WTC11 (cell line): ENCODE data around the gene VCAN. TPM values are rescaled to one million over a fixed set of nuclear protein-coding genes. Genes with fewer than 3 reads are reported as not detected.

Experiments used
- ATAC-seq: fragments of 200-7000 bp; cut with Tn5 transposase; 2 replicates; pipeline ENCODE4 v1.10.0; 2021; ENCODE audit warnings: mild to moderate bottlenecking, moderate library complexity
- CTCF ChIA-PET: fragments of 300-600 bp; sonication (Branson Sonifier 250); formaldehyde crosslinking; loops from one replicate; lab custom pipeline; 2021; ENCODE audit warnings: antibody characterized with exemption; lab: Charles Lee
- POLR2A ChIA-PET: fragments of 350-600 bp; sonication (Branson Sonifier 250); formaldehyde crosslinking; loops from one replicate; lab custom pipeline; 2021; ENCODE audit warnings: antibody characterized with exemption; lab: Charles Lee
- DNase-seq: peaks from one replicate; pipeline ENCODE4 v3.0.0; 2021; ENCODE audit warnings: low spot score
- H3K27ac Mint-ChIP-seq: 2 replicates; pipeline ENCODE4 v1.8.0; 2021; ENCODE audit warnings: mixed read lengths
- H3K27me3 Mint-ChIP-seq: 2 replicates; pipeline ENCODE4 v1.8.0; 2021; ENCODE audit warnings: low read depth, mild to moderate bottlenecking, moderate library complexity, mixed read lengths
- H3K36me3 Mint-ChIP-seq: 2 replicates; pipeline ENCODE4 v1.8.0; 2021; ENCODE audit warnings: mixed read lengths
- H3K4me1 Mint-ChIP-seq: 2 replicates; pipeline ENCODE4 v1.8.0; 2022; ENCODE audit warnings: mixed read lengths
- H3K4me3 Mint-ChIP-seq: 2 replicates; pipeline ENCODE4 v1.8.0; 2021; ENCODE audit warnings: mild to moderate bottlenecking, moderate library complexity, mixed read lengths
- H3K9me3 Mint-ChIP-seq: 2 replicates; pipeline ENCODE4 v1.8.0; 2021; ENCODE audit warnings: mixed read lengths
- AR ChIP-seq: fragments of 250-450 bp; sonication (Bioruptor Pico); IDR thresholded peaks from 2 replicates; pipeline ENCODE4 v1.9.0; 2021; ENCODE audit warnings: mild to moderate bottlenecking
- ATF6 ChIP-seq: sonication (generic); formaldehyde crosslinking; IDR thresholded peaks from 2 replicates; pipeline ENCODE4 v1.8.1; 2023; ENCODE audit warnings: mild to moderate bottlenecking, missing genetic modification reagents
- CBFB ChIP-seq: sonication (generic); formaldehyde crosslinking; IDR thresholded peaks from 2 replicates; pipeline ENCODE4 v1.8.1; 2022; ENCODE audit warnings: mild to moderate bottlenecking, low read depth, missing genetic modification reagents
- E2F4 ChIP-seq: sonication (generic); formaldehyde crosslinking; IDR thresholded peaks from 2 replicates; pipeline ENCODE4 v1.8.1; 2022; ENCODE audit warnings: low read depth, mild to moderate bottlenecking, moderate library complexity, missing genetic modification reagents, borderline replicate concordance
- E2F5 ChIP-seq: sonication (generic); formaldehyde crosslinking; IDR thresholded peaks from 2 replicates; pipeline ENCODE4 v1.8.1; 2022; ENCODE audit warnings: mild to moderate bottlenecking, moderate library complexity, missing genetic modification reagents
- HMGA2 ChIP-seq: fragments of 250-450 bp; sonication (Bioruptor Pico); IDR thresholded peaks from 2 replicates; pipeline ENCODE4 v1.4.0; 2021; ENCODE audit warnings: mild to moderate bottlenecking, moderate library complexity
- KAT7 ChIP-seq: sonication (generic); formaldehyde crosslinking; IDR thresholded peaks from 2 replicates; pipeline ENCODE4 v1.8.1; 2023; ENCODE audit warnings: missing genetic modification reagents, mild to moderate bottlenecking, borderline replicate concordance
- NFATC4 ChIP-seq: fragments of 250-450 bp; sonication (Bioruptor Pico); IDR thresholded peaks from 2 replicates; pipeline ENCODE4 v1.9.0; 2021; ENCODE audit warnings: mild to moderate bottlenecking
- NFYB ChIP-seq: sonication (generic); formaldehyde crosslinking; conservative IDR thresholded peaks from 2 replicates; pipeline ENCODE4 v1.8.0; 2022; ENCODE audit warnings: low read depth, missing genetic modification reagents
- USF2 ChIP-seq: sonication (generic); formaldehyde crosslinking; IDR thresholded peaks from 2 replicates; pipeline ENCODE4 v1.8.1; 2023; ENCODE audit warnings: mild to moderate bottlenecking, missing genetic modification reagents, moderate library complexity
- ZBTB43 ChIP-seq: sonication (generic); formaldehyde crosslinking; IDR thresholded peaks from 2 replicates; pipeline ENCODE4 v1.8.1; 2023; ENCODE audit warnings: mild to moderate bottlenecking, missing genetic modification reagents
- ZNF423 ChIP-seq: fragments of 250-450 bp; sonication (Bioruptor Pico); IDR thresholded peaks from 2 replicates; pipeline ENCODE4 v2.1.2; 2022; ENCODE audit warnings: mild to moderate bottlenecking, moderate library complexity
- ZNF512 ChIP-seq: sonication (generic); formaldehyde crosslinking; IDR thresholded peaks from 2 replicates; pipeline ENCODE4 v1.8.1; 2022; ENCODE audit warnings: missing genetic modification reagents, borderline replicate concordance
- ZSCAN18 ChIP-seq: fragments of 250-450 bp; sonication (Bioruptor Pico); IDR thresholded peaks from 2 replicates; pipeline ENCODE4 v2.1.2; 2022; ENCODE audit warnings: mild to moderate bottlenecking, moderate library complexity
- total RNA-seq: library from RNA; stranded (reverse); gene quantifications from 3 replicates; pipeline ENCODE4 v1.2.3, GENCODE V29; 2021

Gene VCAN
- total RNA-seq, 1 experiment from 2014 or later = 276 TPM

GRCh38 chr5:83433891-83434290, 37.7 kb upstream of the VCAN start (continued):
- TF ChIP-seq ZSCAN18 (CRISPR knock-in tag) = no peak
- no peak for TF ChIP-seq CBFB (CRISPR knock-in tag)
- no peak for TF ChIP-seq KAT7 (CRISPR knock-in tag)
- no peak for TF ChIP-seq NFATC4 (CRISPR knock-in tag)
- no peak for TF ChIP-seq USF2 (CRISPR knock-in tag)

- Mint-ChIP-seq H3K36me3 (peaks cover 14% of the 10 kb centered on the region), H3K9me3 (peaks cover 29% of the 10 kb centered on the region)
Measured at GRCh38 chr5:83434946-83435345, 36.6 kb upstream of the VCAN start.

More at GRCh38 chr5:83434946-83435345, 36.6 kb upstream of the VCAN start:
- Mint-ChIP-seq H3K4me1 (peaks cover 14% of the 10 kb centered on the region), H3K27ac (no peak overlapping the region), H3K4me3 (no peak overlapping the region), H3K27me3 (no peaks in the 10 kb centered on the region)
- DNase-seq (no peak), ATAC-seq (no peak)
- ChIA-PET CTCF (no interaction called here), POLR2A (no interaction called here)
- TF ChIP-seq ZBTB43 (CRISPR knock-in tag) = no peak
- TF ChIP-seq ATF6 (CRISPR knock-in tag) = no peak
- no peak for TF ChIP-seq E2F4 (CRISPR knock-in tag)
- TF ChIP-seq HMGA2 = no peak
- no peak for TF ChIP-seq AR (CRISPR knock-in tag)
- no peak for TF ChIP-seq E2F5
- no peak for TF ChIP-seq NFYB (CRISPR knock-in tag)
- TF ChIP-seq ZNF512 (CRISPR knock-in tag) = no peak
- no peak for TF ChIP-seq ZNF423 (CRISPR knock-in tag)
